Measurements from ENCODE around the gene CCDC136.

Gene CCDC136

DNA sequence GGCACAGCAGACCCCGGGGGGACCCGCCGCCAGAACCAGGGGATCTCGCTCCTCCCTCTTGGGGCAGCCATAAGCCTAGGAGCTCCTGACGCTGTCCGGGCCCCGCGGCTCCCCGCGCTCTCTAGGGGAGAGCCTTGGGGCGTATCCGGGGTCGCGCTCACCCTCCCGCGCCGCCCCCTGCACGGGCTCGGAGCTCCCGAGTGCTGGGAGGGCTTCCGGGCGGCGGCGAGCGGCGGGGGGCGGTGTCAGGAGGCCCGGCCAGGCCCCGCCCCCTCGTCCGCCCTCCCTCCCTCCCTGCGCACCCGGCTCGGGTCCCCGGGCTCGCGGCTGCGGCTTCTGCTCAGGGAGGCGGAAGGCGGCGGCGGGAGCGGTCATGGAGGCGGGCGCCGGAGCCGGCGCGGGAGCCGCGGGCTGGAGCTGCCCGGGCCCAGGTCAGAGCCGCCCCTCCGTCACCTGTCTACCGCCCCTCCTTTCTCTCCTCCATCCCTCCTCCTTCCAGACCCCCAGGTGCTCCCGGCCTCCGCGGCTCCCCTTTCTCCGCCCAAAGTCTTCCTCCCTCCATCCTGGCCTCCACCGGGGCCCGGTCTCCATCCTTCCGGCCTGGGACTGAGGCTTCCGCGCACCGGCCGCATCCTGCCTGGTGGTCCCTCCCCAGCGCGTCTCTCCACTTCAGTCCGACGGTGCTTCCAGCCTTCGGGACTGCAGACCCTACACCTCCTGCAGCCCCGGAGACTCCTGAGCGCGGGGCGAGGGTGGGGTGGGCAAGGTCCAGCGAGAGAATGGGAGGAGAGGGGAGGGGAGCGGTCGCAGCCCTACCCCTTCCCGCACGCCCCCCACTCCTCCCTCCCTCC lies at the start of gene CCDC136:
Gene CCDC136 (plus strand): TSS at position 848 of the 851 bp plus-strand sequence. CDS start 444 bp downstream, outside the sequence.
- Mint-ChIP-seq H3K27me3 (no peaks in the 10 kb centered on the region), H3K27ac (ENCODE audit: low read depth) (peak within 1 kb of the TSS; percentile 78), H3K4me1 (peaks cover 17% of the 10 kb centered on the region), H3K36me3 (ENCODE audit: insufficient read depth) (peaks cover 4% of the 10 kb centered on the region), H3K9me3 (no peaks in the 10 kb centered on the region), H3K4me3 (peak within 1 kb of the TSS; percentile 84)
- DNase-seq (ENCODE audit: low spot score in 2 of 2) (peak; percentile 40 to 57), ATAC-seq (replicated peaks; ENCODE audit: extremely low read depth, poor library complexity, severe bottlenecking) (peak; percentile 89)

DNA sequence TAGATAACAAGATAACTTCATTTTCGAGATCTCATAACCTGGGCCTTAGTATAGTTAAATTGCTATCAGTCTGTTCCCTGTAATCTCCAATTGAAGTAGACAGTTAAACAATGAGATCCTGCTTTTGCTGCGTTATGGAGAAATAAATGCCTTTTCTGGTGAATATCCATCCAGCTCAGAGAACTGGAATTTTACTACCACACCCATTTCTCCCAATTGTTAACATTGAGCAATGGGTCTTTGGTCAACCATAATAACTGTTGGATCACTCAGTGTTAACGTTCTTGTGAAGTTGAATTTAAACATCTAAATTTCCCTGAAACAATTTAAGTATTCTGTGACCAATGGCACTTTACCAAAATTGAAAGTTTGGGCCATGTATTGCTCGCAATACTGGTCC lies 49.6 kb upstream of the CCDC136 start:
- no peak for ATAC-seq (replicated peaks; ENCODE audit: extremely low read depth, poor library complexity, severe bottlenecking)
- Mint-ChIP-seq H3K27me3 (no peaks in the 10 kb centered on the region), H3K4me1 (peaks cover 49% of the 10 kb centered on the region), H3K9me3 (no peaks in the 10 kb centered on the region), H3K4me3 (no peak overlapping the region), H3K27ac (ENCODE audit: low read depth) (no peak overlapping the region), H3K36me3 (ENCODE audit: insufficient read depth) (peaks cover 18% of the 10 kb centered on the region)
- no peak for DNase-seq (ENCODE audit: low spot score in 2 of 2)

DNA sequence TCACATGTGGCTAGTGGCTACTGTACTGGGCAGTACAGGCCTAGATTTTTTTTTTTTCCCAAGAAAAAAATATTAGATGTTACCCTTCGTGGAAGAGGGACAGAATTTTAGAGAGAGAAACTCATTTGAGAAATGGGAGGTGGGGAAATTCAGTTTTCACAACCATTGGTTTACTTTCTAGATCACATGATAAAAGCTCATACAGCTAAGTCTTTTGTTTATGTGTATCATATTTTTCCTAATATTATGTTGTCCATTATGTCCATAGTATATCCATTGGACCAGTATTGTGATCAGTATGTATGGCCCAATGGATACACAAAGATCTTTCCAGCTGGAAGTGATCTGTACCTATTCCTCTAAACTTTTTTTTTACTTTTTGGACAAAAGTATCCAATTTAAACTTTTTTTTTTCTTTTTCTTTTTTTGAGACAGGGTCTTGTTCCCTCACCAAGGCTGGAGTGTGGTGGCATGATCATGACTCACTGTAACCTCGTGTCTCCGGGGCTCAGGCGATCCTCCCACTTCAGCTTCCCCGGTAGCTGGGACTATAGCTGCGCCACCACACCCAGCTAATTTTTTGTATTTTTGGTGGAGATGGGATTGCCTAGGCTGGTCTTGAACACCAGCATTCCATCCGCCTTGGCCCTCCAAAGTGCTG lies 48.5 kb upstream of the CCDC136 start:
- ATAC-seq (replicated peaks; ENCODE audit: extremely low read depth, poor library complexity, severe bottlenecking) (no peak), DNase-seq (ENCODE audit: low spot score in 2 of 2) (no peak)
- no peak overlapping the region for H3K27ac Mint-ChIP-seq (ENCODE audit: low read depth)
- no peak overlapping the region for H3K4me3 Mint-ChIP-seq
- H3K36me3 Mint-ChIP-seq (ENCODE audit: insufficient read depth): peaks cover 22% of the 10 kb centered on the region
- peaks cover 50% of the 10 kb centered on the region for H3K4me1 Mint-ChIP-seq
- no peaks in the 10 kb centered on the region for H3K9me3 Mint-ChIP-seq
- H3K27me3 Mint-ChIP-seq: no peaks in the 10 kb centered on the region

DNA sequence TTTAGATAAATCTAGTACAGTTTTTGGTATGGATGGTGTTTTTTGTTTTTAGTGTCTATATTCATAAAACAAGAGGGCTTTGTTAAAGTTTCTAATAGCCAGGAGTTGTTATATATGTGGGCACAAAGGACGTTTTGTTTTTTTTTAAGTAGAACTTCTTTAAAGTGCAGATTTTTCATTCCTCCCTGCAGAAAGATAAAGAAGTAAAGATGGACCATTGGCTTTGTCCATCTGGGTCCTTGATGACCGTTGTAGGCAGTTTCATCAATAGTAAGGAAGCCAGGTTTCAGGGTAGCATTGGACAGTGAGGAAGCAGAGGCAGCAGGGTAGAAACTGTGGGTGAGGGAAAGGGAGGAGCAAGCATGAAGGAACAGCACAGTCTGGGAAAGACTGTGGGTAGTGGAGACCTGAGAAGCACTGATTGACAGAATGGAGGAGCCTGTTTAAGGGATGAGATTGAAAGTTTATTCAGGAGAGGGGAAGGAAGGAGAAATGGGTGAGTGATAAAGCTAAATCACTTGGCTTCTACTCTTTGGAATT lies 47.3 kb upstream of the CCDC136 start:
- peaks cover 19% of the 10 kb centered on the region for H3K36me3 Mint-ChIP-seq (ENCODE audit: insufficient read depth)
- H3K4me1 Mint-ChIP-seq: peaks cover 42% of the 10 kb centered on the region
- DNase-seq (ENCODE audit: low spot score in 2 of 2) (no peak), ATAC-seq (replicated peaks; ENCODE audit: extremely low read depth, poor library complexity, severe bottlenecking) (no peak)
- no peaks in the 10 kb centered on the region for H3K9me3 Mint-ChIP-seq
- H3K27me3 Mint-ChIP-seq: no peaks in the 10 kb centered on the region
- no peak overlapping the region for H3K4me3 Mint-ChIP-seq
- no peak overlapping the region for H3K27ac Mint-ChIP-seq (ENCODE audit: low read depth)

DNA sequence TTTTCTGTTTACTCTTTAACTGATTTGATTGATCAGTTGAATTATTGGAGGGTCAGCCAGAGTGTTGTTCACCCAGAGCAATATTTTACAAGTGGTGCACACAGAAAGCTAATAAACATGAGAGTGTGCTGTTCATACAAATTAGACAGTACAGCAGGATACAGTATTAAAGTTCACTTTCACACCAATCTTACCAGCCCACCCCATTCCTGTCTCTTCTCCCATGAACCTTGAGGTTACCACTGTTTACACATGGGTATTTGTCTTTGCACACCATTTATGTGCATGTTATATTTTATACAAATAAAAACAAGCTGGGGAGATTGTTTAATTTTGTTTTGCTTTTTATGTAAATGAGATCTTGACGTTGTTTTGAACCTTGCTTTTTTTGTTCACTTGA lies 46.1 kb upstream of the CCDC136 start:
- Mint-ChIP-seq H3K9me3 (no peaks in the 10 kb centered on the region), H3K36me3 (ENCODE audit: insufficient read depth) (peaks cover 22% of the 10 kb centered on the region), H3K27me3 (no peaks in the 10 kb centered on the region), H3K4me3 (no peak overlapping the region), H3K4me1 (peaks cover 32% of the 10 kb centered on the region), H3K27ac (ENCODE audit: low read depth) (no peak overlapping the region)
- DNase-seq (ENCODE audit: low spot score in 2 of 2): no peak
- no peak for ATAC-seq (replicated peaks; ENCODE audit: extremely low read depth, poor library complexity, severe bottlenecking)

DNA sequence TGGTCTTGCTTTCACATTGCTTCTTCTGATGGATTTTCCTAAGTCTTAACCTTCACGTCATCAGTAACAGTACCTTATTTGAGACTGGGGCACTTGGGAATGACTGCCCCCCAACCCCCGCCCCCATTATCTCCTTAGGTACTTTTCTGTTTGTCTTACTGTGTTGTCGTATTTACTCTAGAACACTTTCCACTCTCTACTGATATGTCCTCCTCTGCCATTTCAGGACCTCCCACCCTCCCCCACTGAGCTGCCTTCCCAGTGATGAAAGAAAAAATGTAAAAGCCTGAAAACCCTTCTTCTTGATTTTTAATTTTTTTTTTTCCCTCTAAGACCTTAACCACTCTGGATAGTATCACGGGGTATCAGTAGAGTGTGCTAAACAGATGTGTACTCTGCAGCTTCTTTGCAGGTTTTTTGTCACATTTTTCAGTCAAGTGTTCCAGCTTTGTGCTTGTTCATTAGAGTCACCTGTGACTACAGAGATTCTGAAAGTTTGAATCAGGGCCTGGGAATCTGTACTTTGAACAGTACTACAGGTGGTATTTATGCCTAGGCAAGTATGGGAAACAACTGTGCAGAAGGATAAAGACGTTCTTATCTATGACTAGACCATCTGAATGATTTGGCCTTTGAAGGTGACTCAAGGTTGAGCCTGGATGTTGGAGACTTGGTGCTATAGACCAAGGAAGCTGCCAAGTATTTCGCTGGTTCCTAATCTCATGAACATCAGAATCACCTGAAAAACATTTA lies 44.3 kb upstream of the CCDC136 start:
- Mint-ChIP-seq H3K9me3 (no peaks in the 10 kb centered on the region), H3K27ac (ENCODE audit: low read depth) (no peak overlapping the region), H3K4me3 (no peak overlapping the region), H3K4me1 (peaks cover 19% of the 10 kb centered on the region), H3K36me3 (ENCODE audit: insufficient read depth) (peaks cover 25% of the 10 kb centered on the region), H3K27me3 (no peaks in the 10 kb centered on the region)
- DNase-seq (ENCODE audit: low spot score in 2 of 2): no peak
- ATAC-seq (replicated peaks; ENCODE audit: extremely low read depth, poor library complexity, severe bottlenecking): no peak

DNA sequence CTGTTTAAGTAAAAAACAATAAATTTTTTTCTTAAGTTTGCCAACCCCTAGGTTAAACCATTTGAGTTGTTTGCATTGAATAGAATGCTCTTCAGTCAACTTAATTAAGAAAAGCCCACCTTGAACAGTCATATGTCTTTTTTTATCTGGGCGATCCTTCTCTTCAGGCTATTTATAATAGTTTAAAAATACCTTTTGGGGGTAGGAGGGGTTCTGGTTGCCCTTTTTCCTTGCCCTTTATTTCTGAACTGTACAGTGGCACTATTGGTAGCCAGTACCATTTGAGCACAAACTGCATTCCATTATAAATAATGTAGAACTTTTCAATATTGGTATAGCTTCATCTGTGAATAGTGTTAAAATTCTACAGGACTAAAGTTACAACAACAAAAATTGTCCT lies 39.5 kb upstream of the CCDC136 start:
- Mint-ChIP-seq H3K4me1 (peaks cover 5% of the 10 kb centered on the region), H3K4me3 (no peak overlapping the region), H3K9me3 (no peaks in the 10 kb centered on the region), H3K27me3 (no peaks in the 10 kb centered on the region), H3K36me3 (ENCODE audit: insufficient read depth) (peaks cover 52% of the 10 kb centered on the region), H3K27ac (ENCODE audit: low read depth) (no peak overlapping the region)
- DNase-seq (ENCODE audit: low spot score in 2 of 2) (no peak), ATAC-seq (replicated peaks; ENCODE audit: extremely low read depth, poor library complexity, severe bottlenecking) (no peak)

DNA sequence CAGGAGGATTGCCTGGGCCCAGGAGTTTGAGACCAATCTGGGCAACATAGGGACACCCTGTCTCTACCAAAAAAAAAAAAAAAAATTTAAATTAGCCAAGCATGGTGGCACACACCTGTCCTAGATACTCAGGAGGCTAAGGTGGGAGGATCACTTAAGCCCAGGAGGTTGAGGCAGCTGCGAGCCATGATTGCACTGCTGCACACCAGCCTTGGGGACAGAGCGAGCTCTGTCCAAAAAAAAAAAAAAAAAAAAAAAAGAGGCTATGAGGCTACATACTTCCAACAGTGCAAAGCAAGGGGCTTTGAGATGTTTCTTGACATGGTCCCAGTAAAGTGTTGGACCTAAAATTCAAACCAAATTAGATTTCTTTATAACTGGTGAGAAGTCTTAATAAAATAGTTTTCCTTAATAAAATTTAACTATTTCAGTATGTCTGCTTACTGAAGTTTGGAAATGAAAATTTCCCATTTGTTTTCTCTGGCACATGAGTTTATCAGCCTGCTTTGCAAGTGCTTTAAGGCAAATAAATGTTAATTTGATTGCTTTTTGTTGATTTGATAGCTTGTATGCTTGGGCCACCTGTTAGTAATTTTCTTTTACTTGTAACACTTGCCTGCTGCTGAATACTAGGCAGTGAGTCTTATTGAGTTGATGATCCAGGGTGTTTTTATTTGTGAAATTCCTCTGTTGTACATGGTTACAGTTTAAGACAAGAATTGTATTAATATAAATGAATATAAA lies 36.5 kb upstream of the CCDC136 start:
- no peaks in the 10 kb centered on the region for H3K4me1 Mint-ChIP-seq
- ATAC-seq (replicated peaks; ENCODE audit: extremely low read depth, poor library complexity, severe bottlenecking) (no peak), DNase-seq (ENCODE audit: low spot score in 2 of 2) (no peak)
- no peaks in the 10 kb centered on the region for H3K9me3 Mint-ChIP-seq
- peaks cover 46% of the 10 kb centered on the region for H3K36me3 Mint-ChIP-seq (ENCODE audit: insufficient read depth)
- H3K27ac Mint-ChIP-seq (ENCODE audit: low read depth): no peak overlapping the region
- no peak overlapping the region for H3K4me3 Mint-ChIP-seq
- H3K27me3 Mint-ChIP-seq: no peaks in the 10 kb centered on the region

DNA sequence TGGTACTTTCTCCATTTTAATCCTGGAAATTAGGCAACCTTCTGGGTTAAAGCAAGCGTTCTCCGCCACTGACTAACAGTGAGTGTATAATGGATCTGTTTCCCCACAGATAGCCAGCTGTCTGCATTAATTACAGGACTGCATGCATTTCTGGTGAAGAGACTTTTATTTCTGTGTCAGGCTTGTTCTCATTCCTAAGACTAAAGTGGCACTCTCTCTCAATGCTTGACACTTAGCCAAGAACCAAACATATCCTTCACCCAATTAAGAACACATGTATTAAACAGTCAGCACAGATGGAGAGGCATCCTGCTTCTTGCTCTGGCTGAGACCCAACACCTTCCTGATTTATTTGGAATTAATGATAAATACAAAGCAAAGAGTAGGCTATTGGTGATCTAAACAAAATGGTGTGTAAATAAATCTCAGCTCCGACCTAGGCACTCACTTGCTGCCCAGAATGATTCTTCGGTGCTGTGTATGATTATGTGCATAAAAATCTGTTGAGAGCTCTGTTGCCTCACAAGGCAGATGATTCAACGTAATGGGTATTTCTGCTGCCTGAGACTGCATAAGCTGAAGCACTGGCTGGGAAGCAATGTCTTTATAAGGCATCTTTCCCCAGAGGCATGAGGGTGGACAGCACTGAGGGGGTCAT lies 35.8 kb upstream of the CCDC136 start:
- no peak overlapping the region for H3K4me3 Mint-ChIP-seq

DNA sequence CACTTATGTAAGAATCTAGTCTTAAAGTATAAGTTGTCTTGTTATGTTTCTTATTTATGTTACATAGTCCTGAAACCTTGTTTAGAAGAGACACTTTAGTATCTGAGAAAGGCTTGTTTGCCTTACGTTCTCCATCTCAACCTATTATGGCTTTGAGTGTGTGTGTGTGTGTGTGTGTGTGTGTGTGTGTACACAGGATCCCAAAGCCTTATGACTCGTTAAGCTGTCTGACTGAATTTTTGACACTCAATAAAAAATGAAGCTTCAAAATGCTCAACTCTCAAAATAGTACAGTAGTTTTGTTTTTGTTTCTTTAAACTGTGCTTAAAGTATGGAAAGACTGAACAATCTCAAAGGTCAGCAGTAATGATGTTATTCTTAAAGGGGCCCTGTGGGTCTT lies 34.6 kb upstream of the CCDC136 start:
- DNase-seq (ENCODE audit: low spot score in 2 of 2): no peak
- Mint-ChIP-seq H3K9me3 (no peaks in the 10 kb centered on the region), H3K4me1 (no peaks in the 10 kb centered on the region), H3K27ac (ENCODE audit: low read depth) (no peak overlapping the region), H3K36me3 (ENCODE audit: insufficient read depth) (peaks cover 52% of the 10 kb centered on the region), H3K27me3 (no peaks in the 10 kb centered on the region), H3K4me3 (no peak overlapping the region)
- no peak for ATAC-seq (replicated peaks; ENCODE audit: extremely low read depth, poor library complexity, severe bottlenecking)

More for the DNA sequence above, 35.8 kb upstream of the CCDC136 start:
- Mint-ChIP-seq H3K27ac (ENCODE audit: low read depth) (no peak overlapping the region), H3K4me1 (no peaks in the 10 kb centered on the region), H3K36me3 (ENCODE audit: insufficient read depth) (peaks cover 49% of the 10 kb centered on the region), H3K9me3 (no peaks in the 10 kb centered on the region), H3K27me3 (no peaks in the 10 kb centered on the region)
- ATAC-seq (replicated peaks; ENCODE audit: extremely low read depth, poor library complexity, severe bottlenecking) (no peak), DNase-seq (ENCODE audit: low spot score in 2 of 2) (no peak)

DNA sequence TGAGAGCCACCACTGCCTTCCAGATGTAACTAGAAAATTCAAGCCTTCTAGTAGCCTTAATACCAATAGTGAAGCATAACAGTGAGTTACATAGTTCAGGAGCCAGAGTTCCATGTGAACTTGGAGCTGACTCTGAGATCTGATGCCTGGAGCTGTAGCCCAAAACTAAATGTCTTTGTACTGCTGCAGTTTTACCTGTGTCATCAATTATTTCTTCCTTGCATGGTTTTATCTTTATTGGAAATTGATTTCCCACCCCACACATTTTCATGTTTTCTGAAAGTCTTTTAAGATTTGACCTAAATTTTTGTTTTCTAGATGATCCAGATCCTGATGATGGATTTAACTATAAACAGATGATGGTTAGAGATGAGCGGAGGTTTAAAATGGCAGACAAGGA lies 33.2 kb upstream of the CCDC136 start:
- no peak for DNase-seq (ENCODE audit: low spot score in 2 of 2)
- H3K36me3 Mint-ChIP-seq (ENCODE audit: insufficient read depth): peaks cover 49% of the 10 kb centered on the region

More for the DNA sequence above, 33.2 kb upstream of the CCDC136 start:
- Mint-ChIP-seq H3K4me1 (no peaks in the 10 kb centered on the region), H3K27ac (ENCODE audit: low read depth) (no peak overlapping the region), H3K4me3 (no peak overlapping the region), H3K9me3 (no peaks in the 10 kb centered on the region), H3K27me3 (no peaks in the 10 kb centered on the region)
- ATAC-seq (replicated peaks; ENCODE audit: extremely low read depth, poor library complexity, severe bottlenecking): no peak

Measured in central memory CD8-positive, alpha-beta T cell (primary cell).